GM19238 (cell line): ENCODE measurements around the gene ARHGAP27.
"Not testable (repeated sequence)": the region's sequence is repeated elsewhere in the genome, so short reads cannot be mapped to it uniquely, and the experiment has no call there.

Experiments used
- DNase-seq: peaks from one replicate; pipeline ENCODE4 v3.0.0; 2011; ENCODE audit warnings: low spot score; ENCODE audit not compliant: insufficient read length

The ARHGAP27 gene

DNA sequence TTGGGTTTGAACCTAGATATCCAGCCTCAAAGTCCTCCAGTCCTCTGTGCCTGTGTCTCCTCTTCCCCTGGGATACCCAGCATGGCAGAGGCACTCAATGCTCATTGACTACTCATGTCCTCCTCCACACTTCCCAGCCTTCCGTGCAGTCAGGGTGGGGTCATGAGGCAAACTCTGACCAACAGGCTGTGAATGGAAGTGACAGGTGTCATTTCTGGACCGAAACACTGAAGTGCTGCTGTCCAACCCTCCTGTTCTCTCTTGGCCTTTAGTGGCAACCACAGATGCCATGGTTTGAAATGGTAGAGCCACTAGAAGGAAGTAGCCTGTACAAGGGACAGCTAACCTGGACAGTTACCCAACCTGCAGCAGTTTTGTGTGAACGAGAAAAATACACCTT lies 69.2 kb downstream of the ARHGAP27 start:
- DNase-seq, result no peak

DNA sequence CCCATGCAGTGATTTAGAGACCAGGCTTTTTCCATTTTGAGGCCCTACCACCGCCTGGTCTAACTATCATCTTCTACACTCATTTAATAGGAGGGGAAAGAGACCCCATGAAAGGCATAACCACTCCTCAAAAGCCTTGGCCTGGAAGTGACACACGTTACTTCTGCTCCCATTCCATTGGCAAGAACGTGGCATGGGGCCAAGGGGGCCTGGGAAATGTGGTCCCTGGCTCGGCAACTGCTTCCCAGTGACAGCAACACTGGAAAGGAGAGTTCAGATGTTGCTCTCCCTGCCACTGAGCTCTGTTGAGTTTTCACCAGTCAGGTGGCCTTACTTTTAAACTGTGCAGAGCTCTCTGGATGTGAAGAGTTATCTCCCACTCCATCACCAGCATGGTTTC lies 70.7 kb downstream of the ARHGAP27 start:
- DNase-seq, result no peak

- no peak for DNase-seq
These were observed 71.2 kb downstream of the ARHGAP27 start for GRCh38 chr17:45361451-45361850.

DNA sequence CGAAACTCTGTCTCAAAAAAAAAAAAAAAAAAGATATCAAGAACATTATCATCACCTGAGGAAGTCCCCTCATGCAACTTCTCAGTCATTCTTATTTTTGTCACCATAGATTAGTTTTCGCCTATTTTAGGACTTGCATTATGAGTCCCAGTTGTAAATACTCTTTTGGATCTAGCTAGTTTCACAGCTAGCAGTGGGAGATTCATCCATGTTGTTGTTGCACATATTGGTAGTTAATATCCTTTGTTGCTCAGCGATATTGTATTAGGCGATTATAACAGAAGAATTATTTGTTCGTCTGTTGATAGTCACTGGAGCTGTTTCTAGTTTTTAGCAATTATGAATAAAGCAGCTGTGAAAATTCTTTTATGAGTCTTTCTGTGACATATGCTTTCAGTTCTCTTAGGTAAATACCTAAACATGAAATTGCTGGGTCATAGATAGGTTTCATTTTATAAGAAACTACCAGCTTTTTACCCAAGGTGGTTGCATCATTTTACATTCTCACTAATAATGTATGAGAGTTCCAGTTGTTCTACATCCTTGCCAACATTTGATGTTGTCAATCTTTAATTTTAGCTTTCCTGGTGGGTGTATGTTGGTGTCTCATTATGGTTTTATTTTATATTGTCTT lies 75.2 kb downstream of the ARHGAP27 start:
- DNase-seq, result no peak

DNA sequence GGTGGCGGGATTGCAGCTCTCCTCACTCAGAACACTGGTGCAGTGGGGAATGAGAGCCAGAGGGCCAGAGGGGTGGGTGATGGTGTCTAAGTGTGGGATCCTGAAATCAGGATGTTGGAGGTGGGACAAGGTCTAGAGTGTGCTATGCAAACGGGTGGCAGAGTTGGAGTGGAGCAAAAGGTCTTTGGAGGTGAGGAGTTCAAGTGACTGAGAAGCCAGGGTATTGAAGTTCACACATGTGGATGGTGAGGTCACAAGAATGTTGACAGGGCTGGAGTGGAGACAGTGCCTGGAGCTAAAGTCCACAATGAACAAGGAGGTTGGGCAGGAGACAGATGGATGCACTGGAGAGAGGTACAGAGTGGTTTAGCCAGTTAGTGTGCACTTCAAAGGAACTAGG lies 77.6 kb downstream of the ARHGAP27 start:
- no peak for DNase-seq

DNA sequence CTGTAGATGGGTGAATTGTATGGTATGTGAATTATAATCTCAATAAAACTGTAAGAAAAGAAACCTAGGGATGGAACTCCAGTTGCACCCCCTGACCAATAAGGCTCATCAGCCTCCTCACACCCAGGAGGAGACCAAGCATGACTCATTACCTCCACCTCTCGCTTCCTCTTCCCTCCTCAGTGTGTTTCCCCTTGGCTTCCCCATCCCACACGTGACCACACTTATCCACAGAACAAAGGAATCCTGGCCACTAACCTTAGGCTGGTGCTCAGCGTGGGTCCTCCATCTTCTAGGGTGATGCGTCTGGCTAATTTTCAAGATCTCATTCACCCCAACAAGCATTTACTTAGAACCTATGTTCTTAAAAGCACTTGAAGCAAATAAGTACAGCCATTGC lies 79.6 kb downstream of the ARHGAP27 start:
- no peak for DNase-seq

GRCh38 chr17:45351831-45352230 lies 80.8 kb downstream of the ARHGAP27 start:
- DNase-seq, result no peak

GRCh38 chr17:45347444-45347843 lies 85.2 kb downstream of the ARHGAP27 start:
- no peak for DNase-seq

DNA sequence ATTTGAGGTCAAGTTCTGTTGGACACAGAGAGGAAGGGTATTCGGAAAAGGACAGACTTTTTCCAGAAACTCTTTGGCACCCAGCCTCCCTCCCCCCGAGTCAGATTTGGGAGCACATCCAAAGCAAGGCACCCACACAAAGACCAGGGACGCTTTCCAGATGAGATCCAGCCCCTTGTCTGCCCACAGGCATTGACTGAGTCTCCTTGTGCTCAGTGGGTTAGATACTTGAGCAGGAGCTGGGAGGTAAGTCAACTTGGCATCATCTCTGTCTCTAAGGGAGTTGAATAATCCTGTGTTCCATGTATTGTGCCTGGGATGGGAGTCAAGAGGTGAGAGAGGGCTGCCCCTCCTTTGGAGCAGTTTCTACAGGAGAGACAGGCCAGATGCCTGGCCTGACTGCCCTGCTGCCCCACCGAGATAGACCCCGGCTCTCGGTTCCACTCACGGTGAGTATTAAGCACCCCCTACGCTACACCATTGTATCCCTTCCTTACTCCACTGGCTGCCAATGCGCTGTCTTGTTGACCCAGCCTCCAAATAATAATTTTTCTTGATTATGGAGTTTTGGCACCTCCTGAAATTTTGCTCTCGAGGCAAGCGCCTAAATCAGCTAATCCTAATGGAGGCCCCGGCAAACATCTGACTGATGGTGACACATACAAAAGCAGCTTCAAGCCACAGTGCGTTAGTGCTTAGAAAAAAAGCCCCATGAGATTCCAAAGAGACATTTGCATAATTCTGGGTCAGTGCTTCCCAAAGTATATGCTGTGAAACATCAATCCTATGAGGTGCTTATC lies 86.3 kb downstream of the ARHGAP27 start:
- no peak for DNase-seq

- no peak for DNase-seq
These were observed 87.0 kb downstream of the ARHGAP27 start for GRCh38 chr17:45345554-45346215.

DNA sequence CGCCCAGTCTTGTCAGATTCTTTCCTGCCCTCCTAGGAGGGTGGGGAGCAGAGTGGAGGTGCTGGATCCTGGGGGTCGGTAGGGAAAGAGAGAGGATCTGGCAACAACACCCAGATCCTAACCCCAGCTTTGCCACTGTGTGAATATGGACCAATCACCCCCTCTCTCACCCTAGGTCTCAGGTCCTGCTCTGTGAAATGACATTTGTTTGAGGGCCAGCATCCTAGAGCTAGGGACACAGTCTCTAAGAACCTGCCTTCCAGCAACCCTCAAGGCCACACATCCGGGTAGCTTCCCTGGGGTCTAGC lies 87.5 kb downstream of the ARHGAP27 start:
- no peak for DNase-seq

DNA sequence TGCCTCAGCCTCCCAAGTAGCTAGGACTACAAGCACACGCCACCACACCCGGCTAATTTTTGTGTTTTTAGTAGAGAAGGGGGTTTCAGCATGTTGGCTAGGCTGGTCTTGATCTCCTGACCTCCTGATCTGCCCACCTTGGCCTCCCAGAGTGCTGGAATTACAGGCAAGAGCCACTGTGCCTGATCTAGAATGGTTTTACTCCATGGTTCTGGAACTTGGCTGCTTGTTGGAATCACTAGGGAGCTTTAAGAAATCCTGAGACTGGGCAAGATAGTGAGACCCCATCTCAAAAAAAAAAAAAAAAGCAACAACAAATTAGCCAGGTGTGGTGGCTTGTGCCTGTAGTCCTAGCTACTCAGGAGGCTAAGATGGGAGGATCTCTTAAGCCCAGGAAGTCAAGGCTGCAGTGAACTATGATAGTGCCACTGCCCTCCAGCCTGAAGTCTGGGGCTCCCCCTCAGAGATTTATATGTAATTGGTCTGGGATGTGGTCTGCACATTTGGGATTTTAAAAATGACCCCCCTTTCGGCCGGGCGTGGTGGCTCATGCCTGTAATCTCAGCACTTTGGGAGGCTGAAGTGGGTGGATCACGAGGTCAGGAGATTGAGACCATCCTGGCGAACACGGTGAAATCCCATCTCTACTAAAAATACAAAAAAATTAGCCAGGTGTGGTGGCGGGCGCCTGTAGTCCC lies 88.6 kb downstream of the ARHGAP27 start:
- DNase-seq, result not testable (repeated sequence)
